ENCODE results near the gene SLC4A3. TPM values are rescaled to one million over a fixed set of nuclear protein-coding genes. Genes with fewer than 3 reads are reported as not detected.

SLC4A3 gene
- total RNA-seq, 4 donors from 2014 or later: 10.4 to 30.6 (median 12.4) TPM

- Histone ChIP-seq H3K4me3 (no peak overlapping the region), H3K36me3 (peaks cover 0 to 92% of the 10 kb centered on the region in 2 donors), H3K27ac (no peak overlapping the region), H3K27me3 (no peaks in the 10 kb centered on the region), H3K4me1 (peaks cover 0 to 21% (median 0%) of the 10 kb centered on the region in 3 donors), H3K9me3 (no peaks in the 10 kb centered on the region)
- WGBS, 2 donors (ENCODE audit: low coverage in 1 of 2): 50 to 88% methylated on average over 1 to 4 of the region's 12 CpGs
- no peak for ATAC-seq
- TF ChIP-seq POLR2AphosphoS5 (IDR thresholded peaks at IDR 0.05) (no peak), EP300 (IDR thresholded peaks at IDR 0.05) (no peak)
These were observed 15.4 kb upstream of the SLC4A3 start for GRCh38 chr2:219611866-219612576.

DNA sequence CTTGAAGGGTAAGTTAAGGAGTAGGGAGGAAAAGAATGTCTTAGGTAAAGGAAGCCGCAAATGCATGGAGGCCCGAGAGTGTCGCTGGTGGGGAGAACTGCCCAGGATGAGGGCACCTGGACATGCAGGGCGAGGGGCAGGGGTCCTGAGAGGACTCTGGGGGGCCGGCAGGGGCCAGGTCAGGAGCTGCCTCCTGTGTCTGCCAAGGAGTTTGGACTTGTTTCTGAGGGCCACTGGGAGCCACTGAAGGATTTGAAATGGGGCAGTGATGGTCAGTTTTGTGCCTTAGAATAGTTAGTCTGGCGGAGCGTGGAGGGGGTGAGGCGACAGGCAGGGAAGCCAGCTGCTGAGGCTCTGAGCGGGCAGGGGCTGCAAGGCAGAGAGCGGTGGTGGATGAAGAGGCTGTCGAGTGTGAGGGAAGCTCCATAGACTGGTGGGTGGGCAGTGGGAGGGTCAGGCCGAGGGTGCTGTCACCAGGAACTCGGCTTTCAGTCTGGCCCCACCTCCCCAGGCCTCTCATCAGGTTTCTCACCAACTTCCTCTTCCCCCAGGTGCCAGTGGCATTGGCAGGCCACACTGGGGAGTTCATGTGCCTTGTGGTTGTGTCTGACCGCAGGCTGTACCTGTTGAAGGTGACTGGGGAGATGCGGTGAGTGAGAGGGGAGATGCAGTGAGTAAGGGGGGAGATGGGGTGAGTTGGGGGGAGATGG lies 14.7 kb upstream of the SLC4A3 start:
- TF ChIP-seq EP300 (IDR thresholded peaks at IDR 0.05) (no peak), CTCF (IDR thresholded peaks at IDR 0.05) (no peak), POLR2A (IDR thresholded peaks at IDR 0.05) (no peak), POLR2AphosphoS5 (IDR thresholded peaks at IDR 0.05) (no peak)
- no peak overlapping the region for H3K27ac ChIP-seq
- H3K4me3 ChIP-seq: no peak overlapping the region
- no peak for ATAC-seq
- peaks cover 0 to 85% of the 10 kb centered on the region in 2 donors for H3K36me3 ChIP-seq
- H3K27me3 ChIP-seq: no peaks in the 10 kb centered on the region
- H3K9me3 ChIP-seq: no peaks in the 10 kb centered on the region
- peaks cover 0 to 21% (median 0%) of the 10 kb centered on the region in 3 donors for H3K4me1 ChIP-seq
- WGBS, 2 donors (ENCODE audit: low coverage in 1 of 2): 78 to 79% methylated on average over 7 of the region's 15 CpGs

DNA sequence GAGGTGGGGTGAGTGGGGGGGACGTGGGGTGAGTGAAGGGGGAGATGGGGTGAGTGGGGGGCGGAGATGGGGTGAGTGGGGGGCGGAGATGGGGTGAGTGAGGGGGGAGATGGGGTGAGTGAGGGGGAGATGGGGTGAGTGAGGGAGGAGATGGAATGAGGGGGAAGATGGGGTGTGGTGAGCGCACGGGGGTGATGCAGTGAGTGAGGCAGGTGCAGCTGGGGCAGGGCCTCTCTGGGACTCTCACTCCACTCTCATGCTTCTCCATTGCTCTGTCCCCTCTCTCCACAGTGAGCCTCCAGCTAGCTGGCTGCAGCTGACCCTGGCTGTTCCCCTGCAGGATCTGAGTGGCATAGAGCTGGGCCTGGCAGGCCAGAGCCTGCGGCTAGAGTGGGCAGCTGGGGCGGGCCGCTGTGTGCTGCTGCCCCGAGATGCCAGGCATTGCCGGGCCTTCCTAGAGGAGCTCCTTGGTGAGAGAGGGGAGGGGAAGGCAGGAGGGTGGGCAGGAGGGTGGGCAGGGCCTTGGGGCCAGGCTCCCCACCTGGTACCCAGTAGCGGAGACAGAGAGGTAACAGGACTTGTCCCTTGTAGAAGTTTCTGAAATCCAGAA lies 13.9 kb upstream of the SLC4A3 start:
- peaks cover 0 to 76% of the 10 kb centered on the region in 2 donors for H3K36me3 ChIP-seq
- 85 to 100% methylated on average over 1 to 3 of the region's 11 CpGs for WGBS, 2 donors (ENCODE audit: low coverage in 1 of 2)
- no peak for ATAC-seq

DNA sequence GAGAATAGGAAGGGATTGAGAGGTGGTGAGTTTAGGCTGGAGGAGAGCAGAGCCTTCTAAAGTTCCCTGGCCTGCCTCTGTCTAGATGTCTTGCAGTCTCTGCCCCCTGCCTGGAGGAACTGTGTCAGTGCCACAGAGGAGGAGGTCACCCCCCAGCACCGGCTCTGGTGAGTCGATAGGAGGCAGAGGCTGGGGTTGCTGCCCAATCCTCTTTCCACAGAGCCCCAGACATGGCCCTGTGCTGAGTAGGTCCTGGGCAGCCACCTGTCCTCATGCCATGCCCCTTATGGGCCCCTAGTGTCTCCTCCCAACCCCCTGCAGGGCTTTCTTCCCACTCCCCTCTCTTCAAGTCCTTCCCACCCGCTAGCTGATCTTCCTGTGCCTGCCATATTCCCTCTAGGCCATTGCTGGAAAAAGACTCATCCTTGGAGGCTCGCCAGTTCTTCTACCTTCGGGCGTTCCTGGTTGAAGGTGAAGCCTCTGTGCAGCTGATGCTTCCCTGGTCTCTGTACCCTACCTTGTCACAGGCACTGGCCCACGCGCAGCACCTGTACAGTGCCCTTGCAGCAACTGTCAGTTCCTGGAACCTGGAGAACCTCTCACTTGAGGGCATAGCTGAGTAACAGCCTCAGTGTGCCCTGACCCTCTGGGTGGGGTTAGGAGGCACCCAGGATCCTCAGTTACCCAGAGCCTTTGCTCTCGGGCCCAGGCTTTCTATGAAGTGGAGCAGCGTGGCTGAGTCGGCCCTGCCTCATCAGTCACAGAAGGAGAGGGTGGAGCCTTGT lies 13.2 kb upstream of the SLC4A3 start:
- TF ChIP-seq POLR2AphosphoS5 (IDR thresholded peaks at IDR 0.05): no peak
- no peak for TF ChIP-seq POLR2A (IDR thresholded peaks at IDR 0.05)
- TF ChIP-seq CTCF (IDR thresholded peaks at IDR 0.05): no peak
- TF ChIP-seq EP300 (IDR thresholded peaks at IDR 0.05): no peak
- H3K4me1 ChIP-seq: peaks cover 0 to 14% (median 0%) of the 10 kb centered on the region in 3 donors
- 75 to 82% methylated on average over 2 to 6 of the region's 11 CpGs for WGBS, 2 donors (ENCODE audit: low coverage in 1 of 2)
- H3K36me3 ChIP-seq: peaks cover 0 to 69% of the 10 kb centered on the region in 2 donors
- H3K27ac ChIP-seq: no peak overlapping the region
- no peak overlapping the region for H3K4me3 ChIP-seq
- no peaks in the 10 kb centered on the region for H3K27me3 ChIP-seq
- no peak for ATAC-seq
- H3K9me3 ChIP-seq: no peaks in the 10 kb centered on the region

More for the DNA sequence above, 13.9 kb upstream of the SLC4A3 start:
- no peak overlapping the region for H3K27ac ChIP-seq
- H3K4me1 ChIP-seq: peaks cover 0 to 18% (median 0%) of the 10 kb centered on the region in 3 donors
- TF ChIP-seq CTCF (IDR thresholded peaks at IDR 0.05) (no peak), POLR2AphosphoS5 (IDR thresholded peaks at IDR 0.05) (no peak), POLR2A (IDR thresholded peaks at IDR 0.05) (no peak)
- no peaks in the 10 kb centered on the region for H3K9me3 ChIP-seq
- H3K27me3 ChIP-seq: no peaks in the 10 kb centered on the region
- no peak overlapping the region for H3K4me3 ChIP-seq

DNA sequence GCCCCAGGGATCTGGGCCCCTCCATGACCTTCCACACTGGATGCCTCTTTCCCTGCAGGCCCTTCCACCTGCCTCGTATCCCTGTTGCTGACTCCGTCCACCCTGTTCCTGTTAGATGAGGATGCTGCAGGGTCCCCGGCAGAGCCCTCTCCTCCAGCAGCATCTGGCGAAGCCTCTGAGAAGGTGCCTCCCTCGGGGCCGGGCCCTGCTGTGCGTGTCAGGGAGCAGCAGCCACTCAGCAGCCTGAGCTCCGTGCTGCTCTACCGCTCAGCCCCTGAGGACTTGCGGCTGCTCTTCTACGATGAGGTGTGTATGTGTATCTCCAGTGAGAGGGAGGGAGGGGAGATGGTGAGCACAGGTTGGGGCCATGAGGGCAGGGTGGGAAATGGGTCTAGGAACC lies 12.4 kb upstream of the SLC4A3 start:
- Histone ChIP-seq H3K4me3 (no peak overlapping the region), H3K9me3 (no peaks in the 10 kb centered on the region), H3K4me1 (peaks cover 0 to 7% (median 0%) of the 10 kb centered on the region in 3 donors), H3K36me3 (peaks cover 0 to 61% of the 10 kb centered on the region in 2 donors), H3K27me3 (no peaks in the 10 kb centered on the region), H3K27ac (no peak overlapping the region)
- TF ChIP-seq POLR2AphosphoS5 (IDR thresholded peaks at IDR 0.05): no peak
- no peak for TF ChIP-seq CTCF (IDR thresholded peaks at IDR 0.05)
- TF ChIP-seq EP300 (IDR thresholded peaks at IDR 0.05): no peak
- TF ChIP-seq POLR2A (IDR thresholded peaks at IDR 0.05): no peak
- 100% methylated on average over 1 of the region's 11 CpGs; no CpG with 5 or more reads in 1 of the 2 donors for WGBS, 2 donors (ENCODE audit: low coverage in 1 of 2)
- no peak for ATAC-seq

All from gastroesophageal sphincter (tissue), 4 donors.